Cardiac fibroblast (primary cell): ENCODE measurements around the gene NGEF.
"Not testable (repeated sequence)": the region's sequence is repeated elsewhere in the genome, so short reads cannot be mapped to it uniquely, and the experiment has no call there.

Source experiments
- DNase-seq, 2 donors: peaks; one replicate each; pipeline versions ENCODE4 v3.0.0 to v3.0.0-alpha.2; 2010; ENCODE audit warnings: low read depth in 2 of 2
- H3K4me3 ChIP-seq, 2 donors: replicated peaks in 1 of 2; 1 replicate in 1 of 2; 2 replicates in 1 of 2; pipeline ENCODE4 v1.5.1; 2011; ENCODE audit warnings: low read depth in 2 of 2, low read length in 2 of 2, mild to moderate bottlenecking in 2 of 2, moderate library complexity in 1 of 2
- TF ChIP-seq, protein P1 (sequence below): IDR thresholded peaks from one replicate; pipeline ENCODE4 v1.5.1; 2011; ENCODE audit warnings: low read depth, mild to moderate bottlenecking, low read length, inconsistent platforms

Gene NGEF

DNA sequence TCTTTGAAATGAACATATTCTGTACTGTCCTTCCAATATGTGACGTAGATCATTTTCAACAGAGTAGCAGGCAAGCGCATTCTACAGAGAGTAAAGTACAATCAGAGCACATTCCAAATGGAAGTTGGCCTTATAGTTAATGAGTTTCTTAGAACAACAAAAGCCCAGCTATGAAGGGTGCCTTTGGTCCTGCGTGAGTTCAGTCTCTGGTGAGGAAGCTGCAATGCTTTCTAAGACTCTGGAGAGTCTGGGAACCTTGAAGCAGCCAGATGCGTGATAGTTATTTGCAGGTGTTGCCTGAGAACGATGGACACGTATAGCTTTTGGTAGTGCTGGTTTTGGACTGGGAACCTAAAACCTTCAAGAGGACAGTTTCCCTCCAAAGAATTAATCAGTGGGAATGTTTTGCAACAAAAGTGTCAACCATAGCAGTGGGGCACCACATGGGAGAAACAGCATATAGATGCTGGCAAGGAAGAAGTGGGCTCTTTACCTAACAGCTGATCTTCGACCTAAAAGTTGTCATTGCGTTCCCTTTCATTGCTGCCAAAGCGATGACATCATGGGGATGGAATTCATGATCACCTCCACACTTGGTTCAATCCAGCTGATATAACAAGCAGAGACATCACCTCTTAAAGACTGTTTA, 152.3 kb downstream of the NGEF start:
- TF ChIP-seq, protein P1, sequence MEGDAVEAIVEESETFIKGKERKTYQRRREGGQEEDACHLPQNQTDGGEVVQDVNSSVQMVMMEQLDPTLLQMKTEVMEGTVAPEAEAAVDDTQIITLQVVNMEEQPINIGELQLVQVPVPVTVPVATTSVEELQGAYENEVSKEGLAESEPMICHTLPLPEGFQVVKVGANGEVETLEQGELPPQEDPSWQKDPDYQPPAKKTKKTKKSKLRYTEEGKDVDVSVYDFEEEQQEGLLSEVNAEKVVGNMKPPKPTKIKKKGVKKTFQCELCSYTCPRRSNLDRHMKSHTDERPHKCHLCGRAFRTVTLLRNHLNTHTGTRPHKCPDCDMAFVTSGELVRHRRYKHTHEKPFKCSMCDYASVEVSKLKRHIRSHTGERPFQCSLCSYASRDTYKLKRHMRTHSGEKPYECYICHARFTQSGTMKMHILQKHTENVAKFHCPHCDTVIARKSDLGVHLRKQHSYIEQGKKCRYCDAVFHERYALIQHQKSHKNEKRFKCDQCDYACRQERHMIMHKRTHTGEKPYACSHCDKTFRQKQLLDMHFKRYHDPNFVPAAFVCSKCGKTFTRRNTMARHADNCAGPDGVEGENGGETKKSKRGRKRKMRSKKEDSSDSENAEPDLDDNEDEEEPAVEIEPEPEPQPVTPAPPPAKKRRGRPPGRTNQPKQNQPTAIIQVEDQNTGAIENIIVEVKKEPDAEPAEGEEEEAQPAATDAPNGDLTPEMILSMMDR = no peak
- peak in 1 of 2 donors; percentile 33 for DNase-seq
- no peak overlapping the region for H3K4me3 ChIP-seq

DNA sequence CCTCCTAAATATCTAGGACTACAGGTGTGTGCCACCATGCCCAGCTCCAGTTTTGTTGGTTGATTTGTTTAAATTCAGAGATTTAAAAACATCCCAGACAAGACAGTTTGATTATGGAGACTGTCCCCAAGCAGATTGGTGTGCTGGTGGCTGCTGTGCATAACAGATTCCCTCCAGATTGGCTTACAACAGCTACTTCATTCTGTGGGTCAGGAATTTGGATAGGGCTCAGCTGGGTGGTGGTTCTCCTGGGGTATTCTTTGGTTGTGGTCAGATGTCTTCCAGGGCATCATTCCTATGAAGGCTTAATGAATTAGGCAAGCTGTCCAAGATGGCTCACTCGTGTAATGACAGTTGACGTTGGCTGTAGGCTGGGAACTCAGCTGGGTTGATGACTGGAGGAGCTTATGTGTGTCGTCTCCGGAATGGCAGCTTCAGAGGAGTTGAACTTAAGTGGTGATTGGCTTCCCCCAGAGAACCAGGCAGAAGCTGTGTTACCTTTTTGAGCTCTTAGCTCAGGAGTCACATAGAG, 153.6 kb downstream of the NGEF start:
- DNase-seq = no peak
- TF ChIP-seq, protein P1 = no peak
- no peak overlapping the region for H3K4me3 ChIP-seq

DNA sequence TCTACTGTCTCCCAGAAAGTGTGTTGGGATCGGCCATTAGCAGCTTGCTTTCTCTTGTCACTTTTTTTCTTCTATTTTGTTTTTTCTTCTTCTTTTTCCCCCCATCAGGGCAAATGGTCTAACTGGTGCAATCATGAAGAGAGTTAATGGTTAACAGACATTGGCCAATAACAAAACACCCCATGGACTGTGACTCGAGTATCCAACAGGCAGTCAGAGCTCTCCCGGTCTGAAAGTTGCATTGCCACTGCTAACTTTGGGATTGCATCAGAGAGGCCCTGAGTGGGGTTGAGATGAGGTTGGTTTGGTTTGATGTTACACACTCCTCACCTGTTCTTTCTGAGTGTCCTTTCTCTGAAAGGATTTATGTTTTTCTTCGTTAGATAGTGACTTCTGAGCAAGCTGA, 155.9 kb downstream of the NGEF start:
- peak in 1 of 2 donors; percentile 33 for DNase-seq
- no peak overlapping the region for H3K4me3 ChIP-seq
- TF ChIP-seq, protein P1 = no peak

DNA sequence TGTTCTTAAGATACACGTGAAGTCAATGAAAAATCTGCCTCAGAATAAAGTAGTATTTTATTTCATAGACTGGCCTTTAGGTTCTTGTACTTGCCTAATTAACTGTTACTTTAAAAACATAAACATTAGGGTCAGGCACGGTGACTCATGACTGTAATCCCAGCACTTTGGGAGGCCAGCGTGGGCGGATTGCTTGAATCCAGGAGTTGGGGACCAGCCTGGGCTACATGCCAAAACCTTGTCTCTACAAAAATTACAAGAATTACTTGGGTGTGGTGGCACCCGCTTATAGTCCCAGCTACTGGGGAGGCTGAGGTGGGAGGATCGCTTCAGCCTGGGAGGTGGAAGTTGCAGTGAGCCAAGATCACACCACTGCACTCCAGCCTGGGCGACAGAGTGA, 159.0 kb downstream of the NGEF start:
- no peak overlapping the region for H3K4me3 ChIP-seq
- DNase-seq = peak; percentile 79 to 88
- TF ChIP-seq, protein P1 = no peak

DNA sequence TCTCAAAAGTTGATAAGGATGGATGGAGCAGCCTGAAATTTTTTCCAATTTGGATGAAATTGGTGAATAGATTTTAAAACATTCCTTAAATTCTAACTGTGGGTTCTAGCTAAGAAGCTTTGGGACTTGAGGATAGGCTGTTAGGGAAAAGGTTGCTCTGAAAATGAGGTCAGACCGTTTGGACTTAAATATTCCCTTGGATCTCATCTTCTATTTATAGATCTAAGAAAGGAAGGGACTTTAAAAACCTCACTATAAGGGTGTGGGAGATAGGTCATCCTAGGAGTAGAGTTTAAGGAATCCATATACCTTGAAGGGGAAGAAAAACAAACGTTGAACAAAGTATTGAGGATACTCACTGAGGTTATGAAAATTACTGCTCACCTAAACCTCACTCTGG, 160.4 kb downstream of the NGEF start:
- H3K4me3 ChIP-seq = no peak overlapping the region
- DNase-seq = no peak
- TF ChIP-seq, protein P1 = no peak

DNA sequence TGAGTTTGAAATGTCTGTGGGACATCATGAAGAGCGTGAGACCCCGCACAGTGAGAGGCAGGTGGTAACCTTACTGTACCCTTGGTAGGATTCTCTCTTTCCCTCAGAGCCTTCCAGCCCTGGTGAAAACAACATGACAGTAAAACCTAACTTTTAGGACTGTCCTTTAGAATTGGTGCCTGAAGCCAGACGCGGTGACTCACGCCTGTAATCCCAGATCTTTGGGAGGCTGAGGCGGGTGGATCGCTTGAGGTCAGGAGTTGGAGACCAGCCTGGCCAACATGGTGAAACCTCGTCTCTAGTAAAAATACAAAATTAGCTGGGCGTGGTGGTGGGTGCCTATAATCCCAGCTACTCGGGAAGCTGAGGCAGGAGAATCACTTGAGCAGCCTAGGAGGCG, 161.0 kb downstream of the NGEF start:
- not testable (repeated sequence) for DNase-seq, H3K4me3 ChIP-seq

DNA sequence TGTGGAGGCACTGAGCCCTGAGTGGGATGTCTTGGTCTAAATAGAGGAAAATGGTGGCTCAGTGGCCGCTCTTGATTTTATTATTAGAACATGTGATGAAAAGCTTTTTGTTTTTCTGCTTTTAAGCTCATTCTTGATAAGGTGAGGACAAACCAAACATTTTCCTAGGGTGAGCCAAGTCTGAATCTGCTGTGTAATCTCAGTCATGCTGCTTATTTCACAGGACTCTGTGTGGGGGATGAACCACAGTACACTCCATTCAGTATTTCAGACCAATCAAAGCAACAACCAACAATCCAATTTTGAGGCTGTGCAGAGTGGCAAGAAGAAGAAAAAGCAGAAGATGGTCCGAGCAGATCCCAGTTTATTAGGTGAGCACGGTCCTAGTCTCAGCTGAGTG, 163.0 kb downstream of the NGEF start:
- no peak overlapping the region for H3K4me3 ChIP-seq
- DNase-seq = no peak
- TF ChIP-seq, protein P1 = no peak
